Measurements from ENCODE around the gene SPARC.
"Not testable (repeated sequence)": the region's sequence is repeated elsewhere in the genome, so short reads cannot be mapped to it uniquely, and the experiment has no call there.

Gene SPARC

GRCh38 chr5:151695464-151695863 is 8.7 kb upstream of the SPARC start:
- no peak for DNase-seq (ENCODE audit: low read depth)
- TF ChIP-seq CTCF (IDR thresholded peaks at IDR 0.05; ENCODE audit: insufficient read depth, low read depth, low read length, missing control alignments): no peak
- no peak overlapping the region for H3K4me3 ChIP-seq (ENCODE audit: low read length)

GRCh38 chr5:151694035-151694485 is 7.3 kb upstream of the SPARC start:
- DNase-seq (ENCODE audit: low read depth): no peak
- TF ChIP-seq CTCF (IDR thresholded peaks at IDR 0.05; ENCODE audit: insufficient read depth, low read depth, low read length, missing control alignments): no peak
- no peak overlapping the region for H3K4me3 ChIP-seq (ENCODE audit: low read length)

- TF ChIP-seq CTCF (IDR thresholded peaks at IDR 0.05; ENCODE audit: insufficient read depth, low read depth, low read length, missing control alignments): no peak
- DNase-seq (ENCODE audit: low read depth): no peak
- H3K4me3 ChIP-seq (ENCODE audit: low read length): no peak overlapping the region
Measured at GRCh38 chr5:151692312-151692711, 5.6 kb upstream of the SPARC start.

GRCh38 chr5:151691706-151692105 is 5.0 kb upstream of the SPARC start:
- TF ChIP-seq CTCF (IDR thresholded peaks at IDR 0.05; ENCODE audit: insufficient read depth, low read depth, low read length, missing control alignments): no peak
- DNase-seq (ENCODE audit: low read depth): no peak
- H3K4me3 ChIP-seq (ENCODE audit: low read length): no peak overlapping the region

- DNase-seq (ENCODE audit: low read depth); H3K4me3 ChIP-seq (ENCODE audit: low read length): not testable (repeated sequence)
Measured at GRCh38 chr5:151689591-151689990, 2.9 kb upstream of the SPARC start.

GRCh38 chr5:151688436-151688835 is 1.7 kb upstream of the SPARC start:
- DNase-seq (ENCODE audit: low read depth): no peak
- TF ChIP-seq CTCF (IDR thresholded peaks at IDR 0.05; ENCODE audit: insufficient read depth, low read depth, low read length, missing control alignments): no peak
- H3K4me3 ChIP-seq (ENCODE audit: low read length): no peak overlapping the region

- TF ChIP-seq CTCF (IDR thresholded peaks at IDR 0.05; ENCODE audit: insufficient read depth, low read depth, low read length, missing control alignments): no peak
- peak overlapping the region; percentile 46 for H3K4me3 ChIP-seq (ENCODE audit: low read length)
- no peak for DNase-seq (ENCODE audit: low read depth)
Measured at GRCh38 chr5:151685749-151686673, 704 bp downstream of the SPARC start.
